ENCODE data around the gene RIC3. TPM values are rescaled to one million over a fixed set of nuclear protein-coding genes. Genes with fewer than 3 reads are reported as not detected.

The RIC3 gene
- total RNA-seq, 4 donors from 2014 or later: 7.9 to 28.4 (median 18.5) TPM

DNA sequence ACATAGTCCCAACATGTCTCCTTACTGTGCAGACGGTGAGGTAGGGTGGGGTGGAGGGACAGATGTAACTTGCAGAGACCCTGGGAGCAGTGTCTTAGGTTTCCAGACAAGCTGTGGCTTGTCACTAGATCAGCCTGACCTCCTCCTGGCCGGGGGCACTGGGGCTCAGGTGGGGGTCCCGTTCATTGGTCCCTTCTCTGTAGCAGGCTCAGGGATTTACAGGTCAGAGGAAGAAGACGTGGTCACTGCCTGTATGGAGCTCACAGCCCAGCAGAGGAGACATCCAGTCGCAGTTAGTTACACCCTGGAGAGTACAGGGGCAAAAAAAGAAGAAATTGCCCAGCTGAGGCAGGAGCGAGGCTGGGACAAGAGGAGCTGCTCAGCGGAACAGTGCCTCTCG is 109.8 kb downstream of the RIC3 start:
- Histone ChIP-seq H3K4me1 (peaks cover 34% of the 10 kb centered on the region in 2 donors), H3K36me3 (no peaks in the 10 kb centered on the region), H3K27ac (peak overlapping the region; percentile 92), H3K9me3 (no peaks in the 10 kb centered on the region), H3K27me3 (no peaks in the 10 kb centered on the region), H3K4me3 (no peak overlapping the region)
- intact Hi-C loops (cut with DNase I; ENCODE audit: low total_unique reads): no loop called here
- TF ChIP-seq, protein P1, sequence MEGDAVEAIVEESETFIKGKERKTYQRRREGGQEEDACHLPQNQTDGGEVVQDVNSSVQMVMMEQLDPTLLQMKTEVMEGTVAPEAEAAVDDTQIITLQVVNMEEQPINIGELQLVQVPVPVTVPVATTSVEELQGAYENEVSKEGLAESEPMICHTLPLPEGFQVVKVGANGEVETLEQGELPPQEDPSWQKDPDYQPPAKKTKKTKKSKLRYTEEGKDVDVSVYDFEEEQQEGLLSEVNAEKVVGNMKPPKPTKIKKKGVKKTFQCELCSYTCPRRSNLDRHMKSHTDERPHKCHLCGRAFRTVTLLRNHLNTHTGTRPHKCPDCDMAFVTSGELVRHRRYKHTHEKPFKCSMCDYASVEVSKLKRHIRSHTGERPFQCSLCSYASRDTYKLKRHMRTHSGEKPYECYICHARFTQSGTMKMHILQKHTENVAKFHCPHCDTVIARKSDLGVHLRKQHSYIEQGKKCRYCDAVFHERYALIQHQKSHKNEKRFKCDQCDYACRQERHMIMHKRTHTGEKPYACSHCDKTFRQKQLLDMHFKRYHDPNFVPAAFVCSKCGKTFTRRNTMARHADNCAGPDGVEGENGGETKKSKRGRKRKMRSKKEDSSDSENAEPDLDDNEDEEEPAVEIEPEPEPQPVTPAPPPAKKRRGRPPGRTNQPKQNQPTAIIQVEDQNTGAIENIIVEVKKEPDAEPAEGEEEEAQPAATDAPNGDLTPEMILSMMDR (IDR thresholded peaks at IDR 0.05): no peak
- TF ChIP-seq POLR2A (IDR thresholded peaks at IDR 0.05): no peak
- DNase-seq: peak in 1 of 2 donors; percentile 16

DNA sequence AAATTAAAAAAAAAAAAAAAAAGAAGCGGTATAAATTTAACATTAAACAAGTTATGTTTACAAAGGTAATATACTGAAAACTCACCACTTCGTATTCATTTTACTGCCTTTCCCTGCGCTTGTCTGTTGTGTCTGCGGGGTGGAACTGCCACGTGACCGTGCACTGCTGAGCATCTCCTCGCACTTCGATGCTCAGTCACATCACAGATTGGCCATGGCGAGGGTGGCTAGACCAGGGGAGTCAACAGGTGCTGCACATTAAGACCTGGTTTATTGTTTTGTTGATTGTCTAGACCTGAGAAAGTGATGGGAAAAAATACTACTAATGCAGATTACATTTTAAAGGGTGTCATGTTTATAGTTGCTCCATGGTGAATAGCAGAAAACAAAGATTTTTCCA is 110.6 kb downstream of the RIC3 start:
- Histone ChIP-seq H3K36me3 (no peaks in the 10 kb centered on the region), H3K27ac (peak overlapping the region; percentile 92), H3K9me3 (no peaks in the 10 kb centered on the region), H3K27me3 (no peaks in the 10 kb centered on the region), H3K4me3 (no peak overlapping the region), H3K4me1 (peaks cover 34% of the 10 kb centered on the region in 2 donors)
- TF ChIP-seq POLR2A (IDR thresholded peaks at IDR 0.05): no peak
- TF ChIP-seq, protein P1 (IDR thresholded peaks at IDR 0.05): no peak
- intact Hi-C loops (cut with DNase I; ENCODE audit: low total_unique reads): no loop called here
- DNase-seq: peak in 1 of 2 donors; percentile 21

DNA sequence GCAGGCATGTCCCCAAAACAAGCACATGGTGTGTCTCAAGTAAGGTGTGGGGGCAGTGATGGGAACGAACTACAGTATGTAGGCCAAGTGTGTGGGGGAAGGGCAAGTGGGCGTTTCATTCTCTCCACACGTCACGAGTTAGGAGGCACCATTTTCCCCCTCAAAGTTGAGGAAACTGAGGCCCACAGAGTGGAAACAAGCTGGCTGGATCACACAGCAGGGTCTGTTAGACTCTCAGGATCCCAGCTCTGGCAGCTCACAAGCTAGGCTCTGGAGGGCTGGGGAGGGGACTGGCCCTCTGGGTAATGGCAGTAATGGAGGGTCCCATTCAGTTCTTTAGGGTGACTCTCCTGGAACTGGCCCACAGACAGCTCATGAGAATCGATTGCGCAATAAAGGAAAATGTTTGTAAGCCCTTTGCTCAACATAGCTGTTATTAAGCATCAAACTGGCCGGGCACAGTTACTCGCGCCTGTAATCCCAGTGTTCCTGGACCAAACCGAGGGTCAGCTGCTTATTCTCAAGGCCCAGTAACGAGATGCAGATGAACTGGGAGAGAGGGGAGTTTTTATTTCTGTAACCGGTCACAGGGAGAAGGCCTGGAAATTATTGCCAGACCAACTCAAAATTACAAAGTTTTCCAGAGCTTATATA is 111.9 kb downstream of the RIC3 start:
- peaks cover 31 to 34% of the 10 kb centered on the region in 2 donors for H3K4me1 ChIP-seq
- H3K27ac ChIP-seq: peak overlapping the region; percentile 92
- H3K36me3 ChIP-seq: no peaks in the 10 kb centered on the region
- intact Hi-C loops (cut with DNase I; ENCODE audit: low total_unique reads): no loop called here
- no peaks in the 10 kb centered on the region for H3K27me3 ChIP-seq
- TF ChIP-seq, protein P1 (IDR thresholded peaks at IDR 0.05): no peak
- TF ChIP-seq POLR2A (IDR thresholded peaks at IDR 0.05): no peak
- H3K4me3 ChIP-seq: no peak overlapping the region
- DNase-seq: peak; percentile 88 to 96
- H3K9me3 ChIP-seq: no peaks in the 10 kb centered on the region

Other genes with a start within 250 kb of the RIC3 start
- not detected for gene OR10A6, start 237.8 kb downstream of the RIC3 start, total RNA-seq
- gene OR10A3, start 227.3 kb downstream of the RIC3 start, total RNA-seq: not detected
- gene NLRP10, start 203.6 kb downstream of the RIC3 start, total RNA-seq: not detected
- 100 to 1,000 TPM in 3 of 4 donors, 10 to 100 TPM in 1; 97.9 to 261 (median 213) TPM for gene EIF3F, start 181.7 kb downstream of the RIC3 start, total RNA-seq
- 10 to 100 TPM; 12.6 to 57.4 (median 37.8) TPM for gene TUB, start 87.8 kb downstream of the RIC3 start, total RNA-seq
- not detected for gene LMO1, start 94.9 kb upstream of the RIC3 start, total RNA-seq

All from uterus (tissue), 4 donors.